LNCAP (cell line): ENCODE data around the gene COX7A1.

Experiments used
- CTCF ChIP-seq: fragments of 450-650 bp; IDR thresholded peaks from 2 replicates; pipeline ENCODE4 v1.5.1; 2017; ENCODE audit warnings: mild to moderate bottlenecking

COX7A1 gene

GRCh38 chr19:36139120-36139472 is 13.2 kb downstream of the COX7A1 start:
- no peak for TF ChIP-seq CTCF

GRCh38 chr19:36136964-36137686 is 15.1 kb downstream of the COX7A1 start:
- no peak for TF ChIP-seq CTCF

- TF ChIP-seq CTCF: no peak
These were observed 23.9 kb downstream of the COX7A1 start for GRCh38 chr19:36128392-36128736.

- TF ChIP-seq CTCF: no peak
These were observed 26.7 kb downstream of the COX7A1 start for GRCh38 chr19:36125557-36125956.

- no peak for TF ChIP-seq CTCF
These were observed 30.6 kb downstream of the COX7A1 start for GRCh38 chr19:36121486-36122124.

- TF ChIP-seq CTCF: no peak
These were observed 31.3 kb downstream of the COX7A1 start for GRCh38 chr19:36120984-36121358.

- no peak for TF ChIP-seq CTCF
These were observed 31.9 kb downstream of the COX7A1 start for GRCh38 chr19:36120092-36120983.
